GM19043 (cell line): ENCODE measurements around the gene NHSL2.

ENCODE experiments used
- ATAC-seq: cut with Tn5 transposase; IDR thresholded peaks from one replicate; pipeline ENCODE4 v1.9.1; 2021; ENCODE audit warnings: low read depth; ENCODE audit not compliant: unreplicated experiment

The NHSL2 gene

DNA sequence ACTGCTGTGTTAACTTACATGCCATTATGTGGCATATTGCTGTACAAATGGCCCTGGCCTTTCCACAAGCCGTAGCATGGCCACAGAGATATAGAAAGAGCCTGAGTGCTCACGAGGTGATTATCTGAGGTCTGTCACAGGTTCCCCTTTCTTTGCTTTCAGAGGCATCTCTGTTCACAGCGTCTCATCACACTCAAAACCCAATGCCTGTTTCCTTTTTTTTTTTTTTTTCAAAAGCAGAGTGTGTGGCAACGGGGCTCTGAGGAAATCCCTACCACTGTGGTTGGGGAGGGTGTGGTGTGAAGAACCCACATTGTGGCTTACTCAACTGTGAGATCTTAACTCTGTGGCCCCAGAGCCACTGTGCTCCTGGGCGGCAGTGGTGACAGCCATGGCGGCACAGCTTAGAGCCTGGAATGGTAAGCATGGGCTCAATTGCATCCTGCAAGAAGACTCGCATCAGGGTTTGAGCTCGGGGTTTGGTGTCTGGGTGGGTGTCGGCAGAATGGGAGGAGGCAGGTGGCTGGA is 190.2 kb downstream of the NHSL2 start:
- peak; percentile 73 for ATAC-seq

DNA sequence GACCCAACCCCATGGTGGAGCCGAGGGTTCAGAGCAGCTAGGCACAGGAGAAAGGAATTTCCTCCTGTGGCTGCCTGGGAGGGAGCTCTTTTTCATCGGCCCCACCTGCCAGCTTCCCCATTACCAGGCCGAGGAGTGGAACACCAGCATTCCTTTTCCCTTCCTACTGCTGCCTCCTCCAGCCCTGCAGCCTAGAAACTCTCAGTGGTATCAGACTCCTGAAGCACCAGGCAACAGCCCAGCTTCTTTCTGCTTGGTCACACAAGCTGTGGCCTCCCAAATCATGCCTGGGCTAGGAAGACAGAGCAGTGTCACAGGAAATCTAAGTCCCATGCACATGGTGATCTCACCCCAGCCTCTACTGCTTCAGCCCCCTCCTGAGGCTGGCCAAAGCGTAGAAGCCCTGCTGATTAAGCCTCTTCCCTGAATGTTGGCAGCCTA is 191.0 kb downstream of the NHSL2 start:
- ATAC-seq = no peak

- ATAC-seq = no peak
These were observed 191.5 kb downstream of the NHSL2 start for GRCh38 chrX:72102126-72102525.

DNA sequence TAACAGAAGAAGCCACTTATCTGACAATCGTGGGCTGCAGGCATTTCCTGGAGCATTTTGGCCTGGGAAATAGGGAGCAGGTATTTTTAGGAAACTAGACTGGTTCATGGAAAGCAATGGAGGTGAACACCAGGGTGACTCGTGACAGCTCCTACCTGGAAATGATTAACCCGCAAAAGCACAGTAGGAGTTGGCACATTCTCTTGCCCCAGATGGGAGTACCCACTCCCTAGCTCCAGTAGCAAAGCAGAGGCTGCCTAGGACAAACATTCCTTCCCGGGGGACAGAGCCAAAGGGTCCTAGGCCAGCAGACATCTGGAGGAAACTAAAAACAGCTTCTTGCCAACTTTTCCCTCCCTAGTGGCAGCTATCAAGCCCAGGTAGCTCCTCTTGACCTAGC is 192.1 kb downstream of the NHSL2 start:
- ATAC-seq = no peak

GRCh38 chrX:72105436-72105835 is 194.8 kb downstream of the NHSL2 start:
- ATAC-seq = peak; percentile 50

DNA sequence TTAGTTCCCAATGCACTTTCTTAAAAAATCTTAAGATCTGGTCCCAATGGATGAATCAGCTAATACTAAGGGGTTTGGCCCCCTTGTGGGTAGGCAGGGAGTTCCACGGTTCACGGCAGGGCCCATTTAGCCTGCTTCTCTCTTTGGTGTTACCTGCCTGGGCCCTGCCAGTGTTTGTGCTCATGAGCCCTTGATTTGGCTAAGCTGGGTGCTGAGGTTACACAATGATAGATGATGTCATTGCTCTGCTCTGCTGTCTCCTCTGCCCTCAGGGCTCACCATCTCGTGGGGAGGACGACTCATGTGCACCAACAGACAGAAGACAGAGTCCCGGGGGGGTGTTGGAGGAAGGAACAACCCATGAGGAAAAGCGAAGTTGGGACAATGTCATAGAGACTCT is 196.7 kb downstream of the NHSL2 start:
- no peak for ATAC-seq

- no peak for ATAC-seq
These were observed 197.4 kb downstream of the NHSL2 start for GRCh38 chrX:72107841-72108595.

DNA sequence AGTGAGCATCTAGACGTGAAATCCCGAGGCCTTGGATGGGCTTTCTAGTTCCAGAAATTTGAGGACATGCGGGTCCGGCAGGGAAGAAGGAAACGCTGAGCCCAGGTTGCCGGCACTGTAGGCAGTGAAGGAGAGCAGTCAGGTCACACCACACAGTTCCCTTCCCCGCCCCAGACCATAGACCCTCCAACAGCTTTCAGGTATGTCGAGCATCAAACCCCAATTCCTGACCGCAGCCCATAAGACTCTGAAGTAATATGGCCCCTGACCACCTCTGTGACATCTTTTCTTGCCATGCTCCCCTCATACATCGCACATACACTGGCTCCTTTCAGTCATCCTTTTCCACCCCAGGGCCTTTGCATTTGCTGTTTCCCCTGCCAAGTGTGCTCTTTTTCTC is 198.0 kb downstream of the NHSL2 start:
- ATAC-seq = no peak

- ATAC-seq = no peak
These were observed 199.6 kb downstream of the NHSL2 start for GRCh38 chrX:72110051-72110875.

GRCh38 chrX:72110876-72111708 is 200.4 kb downstream of the NHSL2 start:
- ATAC-seq = no peak

DNA sequence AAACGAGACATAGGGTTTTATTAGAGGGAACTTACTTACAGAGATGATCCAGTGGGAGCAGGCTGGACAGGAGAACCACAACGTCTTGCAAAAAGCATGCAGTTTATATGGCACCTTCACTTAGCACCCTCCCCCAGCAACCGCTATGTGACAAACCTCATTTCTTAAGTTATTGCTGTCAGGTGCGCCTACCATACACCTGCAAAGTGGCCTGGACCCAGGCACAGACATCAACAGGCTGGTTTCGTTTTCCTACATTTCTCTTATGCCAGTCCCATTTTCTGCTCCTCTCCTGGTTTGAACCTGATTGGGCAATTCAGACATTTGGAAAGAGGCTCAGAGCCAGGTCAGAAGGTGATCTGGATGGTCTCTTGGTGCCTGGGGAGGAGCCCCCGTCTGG is 202.8 kb downstream of the NHSL2 start:
- no peak for ATAC-seq

GRCh38 chrX:72114306-72114705 is 203.7 kb downstream of the NHSL2 start:
- ATAC-seq = no peak

GRCh38 chrX:72114807-72115206 is 204.2 kb downstream of the NHSL2 start:
- ATAC-seq = no peak

GRCh38 chrX:72115380-72115779 is 204.7 kb downstream of the NHSL2 start:
- no peak for ATAC-seq

GRCh38 chrX:72117636-72118210 is 207.1 kb downstream of the NHSL2 start:
- no peak for ATAC-seq

DNA sequence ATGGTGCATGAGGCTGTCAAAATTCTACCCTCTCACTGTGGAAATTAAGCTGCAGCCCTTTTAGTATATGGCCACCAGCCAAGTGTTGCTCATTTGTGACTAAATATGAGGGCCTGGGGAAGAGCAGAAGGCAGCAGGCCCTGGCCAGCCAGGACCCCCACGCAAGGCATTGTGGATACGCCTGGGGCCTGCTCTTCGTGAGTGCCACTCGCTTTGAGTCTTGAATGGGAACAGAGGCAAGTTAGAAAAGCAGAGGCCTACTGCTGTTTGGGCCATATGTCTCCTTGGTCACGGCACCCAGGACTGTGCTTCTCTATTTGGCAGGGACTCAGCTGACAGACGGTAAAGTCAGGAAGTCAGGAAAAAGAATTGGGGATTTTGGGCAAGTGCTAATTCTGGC is 210.2 kb downstream of the NHSL2 start:
- no peak for ATAC-seq

DNA sequence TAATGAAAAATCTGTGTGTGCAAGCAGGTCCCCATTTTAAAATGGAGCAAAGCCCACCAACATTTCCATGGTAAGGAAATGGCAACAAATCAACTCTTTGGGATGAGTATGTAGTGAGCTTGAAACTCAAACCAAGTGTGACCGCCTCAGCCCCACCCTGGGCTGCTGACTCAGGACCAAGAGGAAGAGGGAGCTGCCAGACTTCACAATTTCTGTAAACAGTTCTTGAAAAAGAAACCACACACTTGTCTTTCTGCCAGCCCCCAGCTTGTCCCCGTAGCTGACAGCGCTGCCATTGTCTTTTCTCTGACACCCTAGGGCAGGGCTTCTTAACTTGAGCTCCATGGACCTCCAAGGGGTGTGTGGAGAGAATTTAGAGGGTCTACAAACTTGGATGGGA is 210.7 kb downstream of the NHSL2 start:
- peak; percentile 66 for ATAC-seq

- ATAC-seq = no peak
These were observed 212.1 kb downstream of the NHSL2 start for GRCh38 chrX:72122621-72123337.

DNA sequence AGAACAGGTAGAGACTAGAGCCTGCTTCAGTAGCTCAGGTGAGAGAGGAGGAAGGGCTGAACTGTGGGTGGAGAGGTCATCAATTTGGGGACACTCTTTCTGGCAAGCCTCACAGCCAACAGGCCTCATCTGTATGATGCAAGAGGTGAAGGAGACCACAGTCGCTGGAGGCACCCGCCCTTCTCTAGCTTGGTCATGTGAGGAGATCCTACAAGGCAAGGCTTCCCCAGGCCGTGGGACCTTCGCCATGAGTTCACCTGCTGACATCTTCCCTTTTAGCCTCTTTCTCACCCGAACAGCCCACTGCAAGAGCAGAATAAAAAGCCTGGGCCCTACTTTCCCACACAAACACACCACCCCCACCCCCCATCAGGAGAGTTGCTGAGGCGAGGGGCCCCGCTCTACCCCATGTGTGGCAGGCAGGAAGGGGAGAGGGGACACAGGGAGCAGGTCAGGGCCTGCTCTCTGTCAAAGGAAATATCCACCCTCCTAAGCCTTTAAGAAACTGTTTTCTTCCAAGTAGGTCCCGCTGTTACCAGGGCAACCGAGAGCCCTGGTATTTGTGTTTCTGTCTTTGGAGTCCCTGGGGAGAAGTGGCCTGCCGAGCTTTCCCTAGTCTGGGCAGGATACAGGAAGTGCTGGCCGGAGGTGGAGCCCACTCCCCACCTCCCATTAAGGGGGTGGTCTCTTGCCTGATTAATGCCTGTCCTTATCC is 213.0 kb downstream of the NHSL2 start:
- ATAC-seq = no peak
